CD4-positive, alpha-beta T cell (primary cell): ENCODE measurements around the gene TRIP4. TPM values are rescaled to one million over a fixed set of nuclear protein-coding genes. Genes with fewer than 3 reads are reported as not detected.
A peak's percentile ranks its signal among the peaks of the same experiment; 100 is the strongest.

Experiments
- ATAC-seq: fragments of 200-7000 bp; cut with Tn5 transposase; one replicate; pipeline ENCODE4 v1.10.0; 2022; ENCODE audit warnings: mild to moderate bottlenecking; ENCODE audit not compliant: poor library complexity
- CTCF ChIA-PET: fragments of 350-600 bp; sonication (Branson Sonifier 250); formaldehyde crosslinking; loops from one replicate; lab custom pipeline; 2021; ENCODE audit warnings: antibody characterized with exemption, inconsistent platforms; lab: Charles Lee
- POLR2A ChIA-PET: fragments of 350-600 bp; sonication (Branson Sonifier 250); formaldehyde crosslinking; loops from one replicate; lab custom pipeline; 2021; ENCODE audit warnings: antibody characterized with exemption, inconsistent platforms; lab: Charles Lee
- DNase-seq, 14 experiments: peaks; one replicate each; pipeline ENCODE4 v3.0.0-alpha.2; 2013 to 2020; ENCODE audit warnings: mixed read lengths in 2 of 14
- H3K27ac ChIP-seq, 2 donors: one replicate each; pipeline versions ENCODE4 v1.5.1 to v1.7.0; 2013; ENCODE audit warnings: low read length in 2 of 2, low read depth in 1 of 2, mild to moderate bottlenecking in 1 of 2
- H3K27me3 ChIP-seq, 2 experiments: 1 replicate in 1 of 2; 2 replicates in 1 of 2; pipeline versions ENCODE4 v1.6.1 to v1.7.0; 2013; ENCODE audit warnings: low read length in 2 of 2, control low read depth in 1 of 2, mild to moderate bottlenecking in 1 of 2, moderate library complexity in 1 of 2; ENCODE audit not compliant: insufficient read depth in 2 of 2, control insufficient read depth in 1 of 2
- H3K36me3 ChIP-seq: one replicate; pipeline ENCODE4 v1.6.1; 2013; ENCODE audit warnings: low read length, control low read depth; ENCODE audit not compliant: insufficient read depth
- H3K4me1 ChIP-seq: one replicate; pipeline ENCODE4 v1.6.1; 2013; ENCODE audit warnings: low read length, control low read depth; ENCODE audit not compliant: insufficient read depth
- H3K4me3 ChIP-seq: one replicate; pipeline ENCODE4 v1.5.1; 2013; ENCODE audit warnings: mild to moderate bottlenecking, low read length, moderate library complexity
- H3K9me3 ChIP-seq, 2 experiments: 1 replicate in 1 of 2; 2 replicates in 1 of 2; pipeline versions ENCODE4 v1.6.1 to v1.7.0; 2013; ENCODE audit warnings: low read length in 2 of 2, mild to moderate bottlenecking in 2 of 2, control low read depth in 1 of 2, moderate library complexity in 1 of 2; ENCODE audit not compliant: control insufficient read depth in 1 of 2, insufficient read depth in 1 of 2
- H3K27ac Mint-ChIP-seq: one replicate; pipeline ENCODE4 v1.8.0; 2020; ENCODE audit warnings: mixed read lengths
- H3K27me3 Mint-ChIP-seq: one replicate; pipeline ENCODE4 v1.8.0; 2021; ENCODE audit warnings: mixed read lengths
- H3K36me3 Mint-ChIP-seq: one replicate; pipeline ENCODE4 v1.8.0; 2021; ENCODE audit warnings: low read depth, mixed read lengths
- H3K4me1 Mint-ChIP-seq: one replicate; pipeline ENCODE4 v1.8.0; 2021; ENCODE audit warnings: low read depth, mixed read lengths
- H3K4me3 Mint-ChIP-seq: one replicate; pipeline ENCODE4 v1.8.0; 2020; ENCODE audit warnings: mild to moderate bottlenecking, mixed read lengths
- H3K9me3 Mint-ChIP-seq: one replicate; pipeline ENCODE4 v1.8.0; 2020; ENCODE audit warnings: mixed read lengths
- intact Hi-C, 2 experiments: fragments of 100-400 bp; cut with DNase I in 1 of 2; cut with micrococcal nuclease in 1 of 2; formaldehyde crosslinking; loops; one replicate each; pipeline versions ENCODE4 v1.15.1 to v1.9.0; 2023 to 2025; cut with DNase I, micrococcal nuclease
- total RNA-seq, 174 experiments: library from RNA in 2 of 174; stranded (reverse) in 2 of 174; gene quantifications; one replicate each; pipeline ENCODE4 v1.2.3 and lab custom pipeline; 2021 to 2026
- TF ChIP-seq, protein P1 (sequence below): fragments of 200-600 bp; IDR thresholded peaks from one replicate; pipeline ENCODE4 v1.8.0; 2022; ENCODE audit warnings: antibody characterized with exemption, mild to moderate bottlenecking

The TRIP4 gene
- total RNA-seq, 2 experiments from 2014 or later, result 9.6 to 10.7 TPM

DNA sequence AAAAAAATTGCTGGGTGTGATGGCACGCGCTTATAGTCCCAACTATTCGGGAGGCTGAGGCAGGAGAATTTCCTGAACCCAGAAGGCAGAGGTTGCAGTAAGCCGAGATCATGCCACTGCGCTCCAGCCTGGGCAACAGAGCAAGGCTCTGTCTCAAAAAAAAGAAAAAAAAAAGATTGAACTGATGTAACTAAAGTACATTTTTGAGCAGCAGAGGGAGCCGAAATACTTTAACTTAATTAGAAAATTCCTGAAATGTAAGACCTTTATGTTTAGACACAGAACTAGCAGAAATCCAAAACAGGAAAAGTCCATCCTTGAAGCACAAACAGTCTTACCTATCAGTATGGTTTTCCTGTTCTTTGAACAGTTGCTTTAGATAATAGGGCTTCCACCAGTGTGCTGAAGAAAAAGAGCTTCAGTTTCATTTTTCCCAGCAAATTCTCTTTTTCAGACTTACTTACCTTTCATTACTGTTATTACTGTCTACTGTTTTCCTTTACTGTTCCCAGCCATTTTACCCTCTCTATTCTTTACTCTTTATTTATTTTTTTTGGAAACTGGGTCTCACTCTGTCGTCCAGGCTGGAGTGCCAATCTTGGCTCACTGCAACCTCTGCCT is 39.3 kb downstream of the TRIP4 start:
- H3K4me1 Mint-ChIP-seq, result peaks cover 46% of the 10 kb centered on the region
- ChIA-PET POLR2A (interaction anchor here (0.7 to 2.2 kb wide), 7 partner anchors 21 to 227 kb away, joined by 4 to 11 read pairs (median 7); partner anchors contain the start of gene TRIP4), CTCF (interaction anchor here (0.8 to 2.5 kb wide), 4 partner anchors 53 to 253 kb away, joined by 3 to 19 read pairs (median 4); no protein-coding TSS in a partner anchor)
- DNase-seq (peak in 3 of 14 experiments; percentile 34 to 44 (median 41)), ATAC-seq (no peak)
- peak overlapping the region; percentile 86 for H3K27ac Mint-ChIP-seq
- H3K4me1 ChIP-seq, result peaks cover 36% of the 10 kb centered on the region
- H3K36me3 Mint-ChIP-seq, result peaks cover 61% of the 10 kb centered on the region
- H3K9me3 Mint-ChIP-seq, result no peaks in the 10 kb centered on the region
- H3K27me3 ChIP-seq, result no peaks in the 10 kb centered on the region
- peaks cover 42% of the 10 kb centered on the region for H3K36me3 ChIP-seq
- no peak overlapping the region for H3K4me3 ChIP-seq
- H3K27me3 Mint-ChIP-seq, result no peaks in the 10 kb centered on the region
- TF ChIP-seq, protein P1, sequence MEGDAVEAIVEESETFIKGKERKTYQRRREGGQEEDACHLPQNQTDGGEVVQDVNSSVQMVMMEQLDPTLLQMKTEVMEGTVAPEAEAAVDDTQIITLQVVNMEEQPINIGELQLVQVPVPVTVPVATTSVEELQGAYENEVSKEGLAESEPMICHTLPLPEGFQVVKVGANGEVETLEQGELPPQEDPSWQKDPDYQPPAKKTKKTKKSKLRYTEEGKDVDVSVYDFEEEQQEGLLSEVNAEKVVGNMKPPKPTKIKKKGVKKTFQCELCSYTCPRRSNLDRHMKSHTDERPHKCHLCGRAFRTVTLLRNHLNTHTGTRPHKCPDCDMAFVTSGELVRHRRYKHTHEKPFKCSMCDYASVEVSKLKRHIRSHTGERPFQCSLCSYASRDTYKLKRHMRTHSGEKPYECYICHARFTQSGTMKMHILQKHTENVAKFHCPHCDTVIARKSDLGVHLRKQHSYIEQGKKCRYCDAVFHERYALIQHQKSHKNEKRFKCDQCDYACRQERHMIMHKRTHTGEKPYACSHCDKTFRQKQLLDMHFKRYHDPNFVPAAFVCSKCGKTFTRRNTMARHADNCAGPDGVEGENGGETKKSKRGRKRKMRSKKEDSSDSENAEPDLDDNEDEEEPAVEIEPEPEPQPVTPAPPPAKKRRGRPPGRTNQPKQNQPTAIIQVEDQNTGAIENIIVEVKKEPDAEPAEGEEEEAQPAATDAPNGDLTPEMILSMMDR, result peak; percentile 70
- peak overlapping the region in 1 of 2 donors; percentile 29 for H3K27ac ChIP-seq
- no peaks in the 10 kb centered on the region for H3K9me3 ChIP-seq
- intact Hi-C loops, result loop anchor here in 1 of 2 experiments (1.0 to 10.0 kb wide), 2 partner anchors 301 to 468 kb away; no protein-coding TSS in a partner anchor
- H3K4me3 Mint-ChIP-seq, result peak overlapping the region; percentile 48

DNA sequence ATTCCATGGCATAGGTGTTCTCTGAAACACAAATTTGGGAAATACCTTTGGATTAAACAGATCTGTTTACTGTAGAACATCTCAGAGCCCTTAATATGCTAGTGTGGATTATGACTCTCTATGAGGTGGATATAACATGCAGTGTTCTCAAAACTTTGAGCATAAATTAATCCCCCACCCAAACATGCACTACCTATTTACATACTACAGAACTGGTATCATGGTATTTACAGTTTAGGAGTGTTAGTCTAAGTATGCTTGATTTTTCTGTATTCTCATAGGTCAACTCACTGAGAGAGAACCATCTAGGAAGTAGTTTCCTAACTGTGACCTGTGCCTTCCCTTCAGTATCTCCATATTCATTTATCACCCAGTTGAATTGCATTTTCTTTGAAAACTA is 41.8 kb downstream of the TRIP4 start:
- Histone ChIP-seq H3K27ac (peak overlapping the region; percentile 31 to 42), H3K4me1 (peaks cover 36% of the 10 kb centered on the region), H3K27me3 (no peaks in the 10 kb centered on the region), H3K9me3 (no peaks in the 10 kb centered on the region), H3K36me3 (peaks cover 22% of the 10 kb centered on the region), H3K4me3 (no peak overlapping the region)
- Mint-ChIP-seq H3K27me3 (no peaks in the 10 kb centered on the region), H3K36me3 (peaks cover 43% of the 10 kb centered on the region), H3K4me3 (peak overlapping the region; percentile 18), H3K27ac (peak overlapping the region; percentile 97), H3K4me1 (peaks cover 49% of the 10 kb centered on the region), H3K9me3 (no peaks in the 10 kb centered on the region)
- no peak for DNase-seq
- no peak for ATAC-seq
- intact Hi-C loops, result loop anchor here in 1 of 2 experiments (2.0 to 10.0 kb wide), 3 partner anchors 29 to 465 kb away; no protein-coding TSS in a partner anchor
- ChIA-PET POLR2A (interaction anchor here (0.7 to 1.5 kb wide), 12 partner anchors 9 to 276 kb away, joined by 3 to 13 read pairs (median 5); partner anchors contain the start of gene TRIP4), CTCF (interaction anchor here (0.8 kb wide), 1 partner anchor 15 kb away, joined by 4 read pairs; no protein-coding TSS in a partner anchor)
- TF ChIP-seq, protein P1, result no peak

DNA sequence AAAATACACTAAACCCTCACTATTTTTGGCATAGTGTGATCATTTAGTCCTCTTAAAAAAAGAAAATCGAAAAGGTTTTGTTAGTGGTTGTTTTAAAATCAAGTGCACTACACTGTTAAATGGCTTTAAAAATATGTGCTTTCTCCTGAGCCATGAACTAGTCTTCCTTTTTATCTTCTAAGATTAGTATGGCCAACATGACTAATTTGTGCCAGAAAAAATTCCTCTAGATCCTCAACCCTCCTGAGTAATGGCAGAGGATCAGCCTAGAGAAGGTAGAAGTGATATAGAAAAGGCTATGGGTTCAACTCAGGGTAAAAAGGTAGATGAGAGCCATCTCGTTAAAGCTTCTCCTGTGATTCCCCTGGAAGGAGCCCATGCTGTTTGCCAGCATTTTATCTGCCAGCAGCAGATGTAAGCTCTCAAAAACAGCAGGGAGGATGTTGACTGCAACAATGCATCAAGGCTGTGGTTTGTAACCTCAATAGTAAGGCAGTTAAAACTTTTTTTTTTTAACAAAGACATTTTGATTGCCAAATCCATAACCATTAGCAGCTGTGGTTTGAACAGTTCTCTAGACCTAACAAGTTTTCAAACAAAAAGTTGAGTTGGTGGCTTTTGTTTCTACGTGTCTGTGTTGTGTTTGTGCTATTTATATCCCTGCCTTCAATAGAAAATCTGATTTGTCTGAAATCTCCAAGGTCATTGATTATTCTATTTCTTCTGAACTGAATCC is 42.5 kb downstream of the TRIP4 start:
- H3K4me1 ChIP-seq, result peaks cover 36% of the 10 kb centered on the region
- no peaks in the 10 kb centered on the region for H3K9me3 Mint-ChIP-seq
- POLR2A ChIA-PET, result interaction anchor here (0.6 to 1.9 kb wide), 26 partner anchors 9 to 926 kb away, joined by 3 to 22 read pairs (median 4); partner anchors contain the start of genes TRIP4 and ZNF609

More for the DNA sequence above, 42.5 kb downstream of the TRIP4 start:
- Mint-ChIP-seq H3K27me3 (no peaks in the 10 kb centered on the region), H3K27ac (peak overlapping the region; percentile 97), H3K4me1 (peaks cover 52% of the 10 kb centered on the region), H3K36me3 (peaks cover 37% of the 10 kb centered on the region), H3K4me3 (peak overlapping the region; percentile 79)
- H3K4me3 ChIP-seq, result peak overlapping the region; percentile 12
- H3K27me3 ChIP-seq, result no peaks in the 10 kb centered on the region
- ATAC-seq (peak; percentile 91), DNase-seq (peak in 13 of 14 experiments; percentile 17 to 85 (median 37))
- CTCF ChIA-PET, result interaction anchor here (0.7 to 0.8 kb wide), 4 partner anchors 14 to 1784 kb away, joined by 3 to 4 read pairs (median 4); partner anchors contain the start of gene ZNF609
- peaks cover 15% of the 10 kb centered on the region for H3K36me3 ChIP-seq
- H3K9me3 ChIP-seq, result no peaks in the 10 kb centered on the region
- H3K27ac ChIP-seq, result peak overlapping the region; percentile 31 to 52
- intact Hi-C loops, result loop anchor here (1.0 to 10.0 kb wide), 8 partner anchors 15 to 465 kb away; no protein-coding TSS in a partner anchor
- TF ChIP-seq, protein P1, result no peak
